Activated T-cell treated with anti-CD3 and anti-CD28 coated beads for 1 hour (primary cell): ENCODE results near the gene FAM227A.

Source experiments
- DNase-seq: peaks from one replicate; pipeline ENCODE4 v3.0.0-alpha.2; 2020; ENCODE audit warnings: low read depth

FAM227A gene

GRCh38 chr22:38540701-38541100 lies 115.5 kb downstream of the FAM227A start:
- no peak for DNase-seq

- no peak for DNase-seq
Observed at GRCh38 chr22:38531251-38531938, 124.8 kb downstream of the FAM227A start.
